Astrocyte (in vitro differentiated cells and primary cell): Measurements from ENCODE around the gene HGFAC. TPM values are rescaled to one million over a fixed set of nuclear protein-coding genes. Genes with fewer than 3 reads are reported as not detected.

Source experiments
- DNase-seq: peaks from one replicate; pipeline ENCODE4 v3.0.0-alpha.2; 2010; ENCODE audit warnings: low read depth
- FAIRE-seq: peaks from 2 replicates; lab custom pipeline; 2011; peaks lifted over from hg19 to GRCh38; lab: Jason Lieb, UNC
- H2AFZ ChIP-seq: 2 replicates; pipeline ENCODE4 v1.6.0; 2012; ENCODE audit warnings: low read depth, low read length, inconsistent platforms
- H3K27ac ChIP-seq: 2 replicates; pipeline ENCODE4 v1.5.1; 2011; ENCODE audit warnings: low read depth, low read length, inconsistent platforms
- H3K27me3 ChIP-seq: 2 replicates; pipeline ENCODE4 v1.6.0; 2011; ENCODE audit warnings: low read length, inconsistent platforms; ENCODE audit not compliant: insufficient read depth
- H3K36me3 ChIP-seq: 2 replicates; pipeline ENCODE4 v1.5.1; 2011; ENCODE audit warnings: low read length, inconsistent platforms; ENCODE audit not compliant: insufficient read depth
- H3K4me1 ChIP-seq: 2 replicates; pipeline ENCODE4 v1.5.1; 2011; ENCODE audit warnings: low read length, inconsistent platforms; ENCODE audit not compliant: insufficient read depth
- H3K4me2 ChIP-seq: 2 replicates; pipeline ENCODE4 v1.6.0; 2012; ENCODE audit warnings: low read length, inconsistent platforms
- H3K4me3 ChIP-seq: 2 replicates; pipeline ENCODE4 v1.5.1; 2011; ENCODE audit warnings: low read depth, mild to moderate bottlenecking, low read length, inconsistent platforms; ENCODE audit not compliant: insufficient read depth
- H3K79me2 ChIP-seq: 2 replicates; pipeline ENCODE4 v1.6.0; 2012; ENCODE audit warnings: mild to moderate bottlenecking, low read length, inconsistent platforms; ENCODE audit not compliant: insufficient read depth
- H3K9ac ChIP-seq: 2 replicates; pipeline ENCODE4 v1.6.0; 2012; ENCODE audit warnings: mild to moderate bottlenecking, low read length, inconsistent platforms
- H3K9me3 ChIP-seq: 2 replicates; pipeline ENCODE4 v1.5.1; 2012; ENCODE audit warnings: low read depth, mild to moderate bottlenecking, low read length, inconsistent platforms; ENCODE audit not compliant: insufficient read depth
- H4K20me1 ChIP-seq: 2 replicates; pipeline ENCODE4 v1.6.0; 2012; ENCODE audit warnings: low read length, inconsistent platforms; ENCODE audit not compliant: insufficient read depth
- H3K27ac Mint-ChIP-seq: one replicate; pipeline ENCODE4 v1.8.0; 2021; ENCODE audit warnings: mild to moderate bottlenecking, mixed read lengths; ENCODE audit not compliant: unreplicated experiment
- H3K27me3 Mint-ChIP-seq: one replicate; pipeline ENCODE4 v1.8.0; 2021; ENCODE audit warnings: low read depth, mixed read lengths; ENCODE audit not compliant: unreplicated experiment
- H3K36me3 Mint-ChIP-seq: one replicate; pipeline ENCODE4 v1.8.0; 2021; ENCODE audit warnings: low read depth, mixed read lengths; ENCODE audit not compliant: unreplicated experiment
- H3K4me1 Mint-ChIP-seq: one replicate; pipeline ENCODE4 v1.8.0; 2021; ENCODE audit warnings: low read depth, mixed read lengths; ENCODE audit not compliant: unreplicated experiment
- H3K4me3 Mint-ChIP-seq: one replicate; pipeline ENCODE4 v1.8.0; 2021; ENCODE audit warnings: mild to moderate bottlenecking, moderate library complexity, mixed read lengths; ENCODE audit not compliant: unreplicated experiment
- H3K9me3 Mint-ChIP-seq: one replicate; pipeline ENCODE4 v1.8.0; 2021; ENCODE audit warnings: mild to moderate bottlenecking, mixed read lengths; ENCODE audit not compliant: unreplicated experiment
- CTCF ChIP-seq: IDR thresholded peaks from 2 replicates; pipeline ENCODE4 v1.5.1; 2011; ENCODE audit warnings: low read depth, mild to moderate bottlenecking, inconsistent platforms, low read length, moderate library complexity; ENCODE audit not compliant: insufficient read depth
- EZH2 ChIP-seq: IDR thresholded peaks from 2 replicates; pipeline ENCODE4 v1.6.1; 2012; ENCODE audit warnings: mild to moderate bottlenecking, low read length, inconsistent platforms; ENCODE audit not compliant: insufficient read depth
- total RNA-seq: library from RNA; stranded (reverse); gene quantifications from 2 replicates; pipeline ENCODE4 v1.2.1, GENCODE V29; 2021

The HGFAC gene
- total RNA-seq, 1 donor from 2014 or later: 0.52 TPM

GRCh38 chr4:3450643-3451042 is 8.9 kb downstream of the HGFAC start:
- Histone ChIP-seq H3K27me3 (no peaks in the 10 kb centered on the region), H3K79me2 (no peaks in the 10 kb centered on the region), H3K9ac (no peak overlapping the region), H2AFZ (no peak overlapping the region), H4K20me1 (no peaks in the 10 kb centered on the region), H3K36me3 (no peaks in the 10 kb centered on the region), H3K27ac (no peak overlapping the region), H3K4me1 (peaks cover 9% of the 10 kb centered on the region), H3K4me2 (no peak overlapping the region), H3K9me3 (no peaks in the 10 kb centered on the region), H3K4me3 (no peak overlapping the region)
- peaks cover 2% of the 10 kb centered on the region for H3K4me1 Mint-ChIP-seq
- H3K4me3 Mint-ChIP-seq: no peak overlapping the region
- H3K27ac Mint-ChIP-seq: no peak overlapping the region
- peaks cover 12% of the 10 kb centered on the region for H3K9me3 Mint-ChIP-seq
- TF ChIP-seq EZH2: no peak
- no peak for TF ChIP-seq CTCF
- FAIRE-seq: no peak
- peaks cover 14% of the 10 kb centered on the region for H3K27me3 Mint-ChIP-seq
- peaks cover 4% of the 10 kb centered on the region for H3K36me3 Mint-ChIP-seq
- DNase-seq: no peak

DNA sequence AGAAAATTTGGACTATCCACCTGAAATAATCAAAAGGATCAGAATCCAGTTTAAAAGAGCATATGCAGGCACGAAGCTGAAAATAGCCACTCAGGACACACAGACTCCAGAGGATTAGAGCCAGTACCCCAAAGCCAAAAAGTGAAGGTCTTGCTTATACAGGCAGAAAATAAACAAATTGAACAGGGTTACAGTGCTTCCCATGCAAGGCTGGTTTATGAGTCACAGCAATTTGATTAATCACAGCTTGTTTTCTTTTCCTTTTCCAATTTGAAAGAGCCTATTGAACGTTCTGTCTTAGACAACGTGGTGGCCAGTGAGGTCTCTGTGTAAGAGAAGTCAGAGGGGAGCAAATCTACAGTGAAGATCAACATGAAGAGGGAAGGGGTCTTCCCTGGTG is 10.2 kb downstream of the HGFAC start:
- no peak for FAIRE-seq

More for the DNA sequence above, 10.2 kb downstream of the HGFAC start:
- H3K36me3 ChIP-seq: no peaks in the 10 kb centered on the region
- Mint-ChIP-seq H3K27me3 (peaks cover 14% of the 10 kb centered on the region), H3K4me1 (peaks cover 2% of the 10 kb centered on the region), H3K4me3 (no peak overlapping the region), H3K9me3 (peaks cover 19% of the 10 kb centered on the region), H3K27ac (no peak overlapping the region), H3K36me3 (peaks cover 4% of the 10 kb centered on the region)
- TF ChIP-seq CTCF (no peak), EZH2 (no peak)
- peak overlapping the region; percentile 51 for H3K4me2 ChIP-seq
- no peaks in the 10 kb centered on the region for H4K20me1 ChIP-seq
- no peaks in the 10 kb centered on the region for H3K9me3 ChIP-seq
- peak; percentile 64 for DNase-seq
- H3K27ac ChIP-seq: no peak overlapping the region
- H3K27me3 ChIP-seq: no peaks in the 10 kb centered on the region
- H3K9ac ChIP-seq: no peak overlapping the region
- no peak overlapping the region for H3K4me3 ChIP-seq
- H3K79me2 ChIP-seq: no peaks in the 10 kb centered on the region
- peaks cover 9% of the 10 kb centered on the region for H3K4me1 ChIP-seq
- no peak overlapping the region for H2AFZ ChIP-seq
